PC-9 (cell line): Measurements from ENCODE around the gene TRPC4AP. TPM values are rescaled to one million over a fixed set of nuclear protein-coding genes. Genes with fewer than 3 reads are reported as not detected.
"Not testable (repeated sequence)": the region's sequence is repeated elsewhere in the genome, so short reads cannot be mapped to it uniquely, and the experiment has no call there.

Source experiments
- BruUV-seq: library from RNA; stranded (reverse); fragments of 400-500 nt; replicated peaks from 2 replicates; lab custom pipeline; 2021; lab: Mats Ljungman, UMichigan
- CTCF ChIA-PET: fragments of 300-600 bp; sonication (Branson Sonifier 250); formaldehyde crosslinking; loops from one replicate; lab custom pipeline; 2022; ENCODE audit warnings: antibody characterized with exemption; lab: Charles Lee
- POLR2A ChIA-PET: fragments of 300-600 bp; sonication (Branson Sonifier 250); formaldehyde crosslinking; loops from one replicate; lab custom pipeline; 2022; ENCODE audit warnings: antibody characterized with exemption; ENCODE audit not compliant: unreplicated experiment; lab: Charles Lee
- DNase-seq, 2 experiments: peaks; one replicate each; pipeline versions ENCODE4 v3.0.0 to v3.0.0-alpha.2; 2015 to 2022; ENCODE audit warnings: mixed read lengths in 1 of 2
- H2AFZ ChIP-seq: fragments of 200-600 bp; sonication (generic); 2 replicates; pipeline ENCODE4 v1.8.1; 2017; ENCODE audit warnings: antibody characterized with exemption
- H3F3A ChIP-seq: fragments of 200-600 bp; sonication (generic); 2 replicates; pipeline ENCODE4 v1.8.1; 2017; ENCODE audit warnings: antibody characterized with exemption, mild to moderate bottlenecking, low read depth; ENCODE audit not compliant: insufficient read depth
- H3K27ac ChIP-seq: fragments of 200-600 bp; sonication (generic); 2 replicates; pipeline ENCODE4 v1.6.1; 2016; ENCODE audit warnings: mixed run types
- H3K27me3 ChIP-seq: fragments of 200-600 bp; sonication (generic); 2 replicates; pipeline ENCODE4 v1.6.1; 2016; ENCODE audit warnings: low read depth, mixed run types; ENCODE audit not compliant: insufficient read depth
- H3K36me3 ChIP-seq: fragments of 200-600 bp; sonication (generic); 2 replicates; pipeline ENCODE4 v1.6.1; 2016; ENCODE audit warnings: low read depth, mixed run types
- H3K4me1 ChIP-seq: fragments of 200-600 bp; sonication (generic); replicated peaks from 2 replicates; pipeline ENCODE4 v1.6.1; 2016; ENCODE audit warnings: mixed run types; ENCODE audit not compliant: insufficient read depth
- H3K4me2 ChIP-seq: fragments of 200-600 bp; sonication (generic); 2 replicates; pipeline ENCODE4 v1.6.1; 2017; ENCODE audit warnings: mixed run types
- H3K4me3 ChIP-seq: fragments of 200-600 bp; sonication (generic); 2 replicates; pipeline ENCODE4 v1.6.1; 2016; ENCODE audit warnings: mixed run types
- H3K79me2 ChIP-seq: fragments of 200-600 bp; sonication (generic); 2 replicates; pipeline ENCODE4 v1.6.1; 2017; ENCODE audit warnings: low read depth, mixed run types
- H3K9me2 ChIP-seq: fragments of 200-600 bp; sonication (generic); 2 replicates; pipeline ENCODE4 v1.8.1; 2017; ENCODE audit warnings: mild to moderate bottlenecking; ENCODE audit not compliant: insufficient read depth
- H3K9me3 ChIP-seq: fragments of 200-600 bp; sonication (generic); 2 replicates; pipeline ENCODE4 v1.8.1; 2016; ENCODE audit warnings: low read depth; ENCODE audit not compliant: insufficient read depth
- H4K20me1 ChIP-seq: fragments of 200-600 bp; sonication (generic); 2 replicates; pipeline ENCODE4 v1.8.1; 2017; ENCODE audit not compliant: insufficient read depth
- EZH2 ChIP-seq: fragments of 200-600 bp; sonication (generic); IDR thresholded peaks from 2 replicates; pipeline ENCODE4 v1.8.0; 2017; ENCODE audit warnings: antibody characterized with exemption, low read depth
- intact Hi-C: fragments of 100-400 bp; cut with micrococcal nuclease; formaldehyde crosslinking; loops from one replicate; pipeline ENCODE4 v1.10.0; 2022; ENCODE audit not compliant: unreplicated experiment
- total RNA-seq: library from RNA; stranded (reverse); gene quantifications from 2 replicates; pipeline ENCODE4 v1.2.3, GENCODE V29; 2021
- TF ChIP-seq, protein P1 (sequence below): fragments of 200-600 bp; sonication (generic); conservative IDR thresholded peaks from 2 replicates; pipeline ENCODE4 v1.6.1; 2017; ENCODE audit warnings: mixed run types, antibody characterized with exemption, mild to moderate bottlenecking, moderate library complexity

Gene TRPC4AP
- total RNA-seq, 1 experiment from 2014 or later = 51.0 TPM

GRCh38 chr20:35115606-35116005 is 23.0 kb upstream of the TRPC4AP start:
- H3K9me3 ChIP-seq = no peaks in the 10 kb centered on the region
- ChIA-PET POLR2A (interaction anchor here (0.6 kb wide), 1 partner anchor 16 kb away, joined by 14 read pairs; no protein-coding TSS in a partner anchor), CTCF (no interaction called here)
- no peaks in the 10 kb centered on the region for H3K79me2 ChIP-seq
- peaks cover 20% of the 10 kb centered on the region for H3K4me1 ChIP-seq
- H4K20me1 ChIP-seq = no peaks in the 10 kb centered on the region
- H3F3A ChIP-seq = peaks cover 14% of the 10 kb centered on the region
- no peaks in the 10 kb centered on the region for H3K9me2 ChIP-seq
- no peak overlapping the region for H3K4me3 ChIP-seq
- H2AFZ ChIP-seq = no peak overlapping the region
- no peak overlapping the region for H3K27ac ChIP-seq
- no peak for DNase-seq
- H3K27me3 ChIP-seq = no peaks in the 10 kb centered on the region
- peaks cover 20% of the 10 kb centered on the region for H3K36me3 ChIP-seq
- no peak overlapping the region for H3K4me2 ChIP-seq
- no peak for TF ChIP-seq EZH2
- TF ChIP-seq, protein P1, sequence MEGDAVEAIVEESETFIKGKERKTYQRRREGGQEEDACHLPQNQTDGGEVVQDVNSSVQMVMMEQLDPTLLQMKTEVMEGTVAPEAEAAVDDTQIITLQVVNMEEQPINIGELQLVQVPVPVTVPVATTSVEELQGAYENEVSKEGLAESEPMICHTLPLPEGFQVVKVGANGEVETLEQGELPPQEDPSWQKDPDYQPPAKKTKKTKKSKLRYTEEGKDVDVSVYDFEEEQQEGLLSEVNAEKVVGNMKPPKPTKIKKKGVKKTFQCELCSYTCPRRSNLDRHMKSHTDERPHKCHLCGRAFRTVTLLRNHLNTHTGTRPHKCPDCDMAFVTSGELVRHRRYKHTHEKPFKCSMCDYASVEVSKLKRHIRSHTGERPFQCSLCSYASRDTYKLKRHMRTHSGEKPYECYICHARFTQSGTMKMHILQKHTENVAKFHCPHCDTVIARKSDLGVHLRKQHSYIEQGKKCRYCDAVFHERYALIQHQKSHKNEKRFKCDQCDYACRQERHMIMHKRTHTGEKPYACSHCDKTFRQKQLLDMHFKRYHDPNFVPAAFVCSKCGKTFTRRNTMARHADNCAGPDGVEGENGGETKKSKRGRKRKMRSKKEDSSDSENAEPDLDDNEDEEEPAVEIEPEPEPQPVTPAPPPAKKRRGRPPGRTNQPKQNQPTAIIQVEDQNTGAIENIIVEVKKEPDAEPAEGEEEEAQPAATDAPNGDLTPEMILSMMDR = no peak
- BruUV-seq = no TSS peak
- intact Hi-C loops = no loop called here

DNA sequence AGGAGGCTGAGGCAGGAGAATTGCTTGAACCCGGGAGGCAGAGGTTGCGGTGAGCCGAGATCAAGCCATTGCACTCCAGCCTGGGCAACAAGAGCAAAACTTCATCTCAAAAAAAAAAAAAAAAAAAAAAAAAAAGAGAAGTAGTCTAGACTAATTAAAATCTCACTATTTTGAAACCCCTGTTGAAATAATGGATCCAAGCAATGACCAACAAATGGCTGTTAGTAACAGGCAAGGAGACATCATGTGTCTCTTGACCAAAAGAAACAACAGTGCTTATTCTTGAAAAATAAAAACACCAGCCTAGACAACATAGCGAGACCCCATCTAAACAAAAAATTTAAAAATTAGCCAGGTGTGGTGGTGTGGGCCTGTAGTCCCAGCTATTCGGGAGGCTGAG is 19.7 kb upstream of the TRPC4AP start:
- POLR2A ChIA-PET, BruUV-seq: not testable (repeated sequence)
- peaks cover 21% of the 10 kb centered on the region for H3F3A ChIP-seq

DNA sequence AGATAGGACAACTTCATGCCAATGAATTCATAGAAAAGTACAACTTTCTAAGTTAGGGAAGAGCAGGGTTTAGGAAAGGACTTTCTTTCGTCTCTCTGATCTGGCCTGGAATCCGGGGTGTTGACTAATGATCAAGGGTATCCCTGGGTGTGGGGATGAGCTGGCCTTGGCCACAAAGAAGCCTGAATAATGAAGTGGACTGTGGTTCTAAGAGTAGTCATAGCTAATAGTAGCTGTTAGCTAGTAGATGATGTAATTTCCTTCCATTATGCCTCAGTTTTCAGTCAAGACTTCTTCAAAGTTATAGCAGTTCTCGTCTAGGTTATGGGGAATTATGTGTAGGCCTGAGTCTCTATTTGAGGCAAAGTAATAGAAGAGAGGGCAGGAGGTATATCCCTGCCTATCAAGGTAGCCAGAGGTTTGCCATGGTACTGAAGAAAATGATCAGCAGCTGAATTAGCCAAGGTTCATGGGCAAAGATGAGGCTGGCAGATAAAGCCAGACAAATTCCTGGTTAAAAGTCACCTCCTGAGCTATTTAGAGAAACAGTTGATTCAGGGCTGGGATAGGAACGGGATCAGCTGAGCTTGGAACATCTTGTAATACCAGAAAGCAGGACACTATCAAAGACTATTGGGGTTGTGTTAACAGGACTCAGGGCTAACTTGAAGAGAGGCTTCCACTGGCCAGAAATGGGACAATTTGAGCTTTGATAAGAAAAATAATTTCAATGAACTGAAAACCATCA is 18.7 kb upstream of the TRPC4AP start:
- Histone ChIP-seq H3K27ac (peak overlapping the region; percentile 88), H3K9me3 (no peaks in the 10 kb centered on the region), H3K4me3 (no peak overlapping the region), H3K36me3 (peaks cover under 1% of the 10 kb centered on the region; the same call in 1 of the 2 replicates), H3K4me2 (peak overlapping the region; percentile 9), H3F3A (peaks cover 21% of the 10 kb centered on the region), H3K9me2 (no peaks in the 10 kb centered on the region), H4K20me1 (no peaks in the 10 kb centered on the region), H3K79me2 (no peaks in the 10 kb centered on the region), H2AFZ (0 out of 2 replicates have a peak overlapping the region, but pooled peaks have one; percentile 1), H3K27me3 (no peaks in the 10 kb centered on the region), H3K4me1 (peaks cover 33% of the 10 kb centered on the region)
- POLR2A ChIA-PET = interaction anchor here (0.7 kb wide), 2 partner anchors 19 to 1232 kb away, joined by 3 to 4 read pairs; no protein-coding TSS in a partner anchor
- intact Hi-C loops = no loop called here
- BruUV-seq = no TSS peak
- no peak for DNase-seq
- no peak for TF ChIP-seq EZH2
- TF ChIP-seq, protein P1 = no peak
- CTCF ChIA-PET = interaction anchor here (1.1 kb wide), 1 partner anchor 15 kb away, joined by 12 read pairs; no protein-coding TSS in a partner anchor

More for the DNA sequence above, 19.7 kb upstream of the TRPC4AP start:
- H3K36me3 ChIP-seq, H3K9me3 ChIP-seq, DNase-seq, H3K27ac ChIP-seq, H3K27me3 ChIP-seq, H3K79me2 ChIP-seq, H2AFZ ChIP-seq, H3K4me2 ChIP-seq, H3K9me2 ChIP-seq, intact Hi-C loops, H4K20me1 ChIP-seq, H3K4me3 ChIP-seq: not testable (repeated sequence)
- CTCF ChIA-PET = interaction anchor here (0.5 kb wide), 1 partner anchor 16 kb away, joined by 7 read pairs; no protein-coding TSS in a partner anchor
- peaks cover 33% of the 10 kb centered on the region for H3K4me1 ChIP-seq
